Activated CD4-positive, alpha-beta T cell treated with anti-CD3 and anti-CD28 coated beads for 4 hours (primary cell): Measurements from ENCODE around the gene METTL5.
"Not testable (repeated sequence)": the region's sequence is repeated elsewhere in the genome, so short reads cannot be mapped to it uniquely, and the experiment has no call there.

Experiments
- DNase-seq, 2 donors: peaks; one replicate each; pipeline ENCODE4 v3.0.0-alpha.2; 2020

METTL5 gene

GRCh38 chr2:169824373-169825333 is at the start of gene METTL5:
Gene METTL5 (minus strand): TSS chr2:169824905. CDS start chr2:169824597, 308 bp downstream.
- DNase-seq = peak; percentile 70 to 74

DNA sequence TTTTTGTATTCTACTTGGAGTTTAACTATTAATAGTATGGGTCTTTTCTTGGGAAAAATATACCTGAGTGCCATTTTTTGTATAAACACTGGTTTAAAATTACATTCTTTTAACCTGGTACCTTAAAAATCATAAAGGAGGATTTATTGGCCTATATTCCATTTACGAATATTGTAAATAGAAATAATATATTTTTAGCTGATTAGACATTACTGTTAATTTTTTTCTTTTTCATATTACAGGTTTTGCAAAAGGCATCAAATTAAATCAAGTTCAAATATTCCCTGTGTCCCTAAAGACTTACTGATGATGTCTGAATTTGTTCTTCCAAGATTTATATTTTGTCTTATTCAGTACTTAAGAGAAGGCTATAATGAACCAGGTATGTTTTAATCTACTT is 47.3 kb upstream of the METTL5 start:
- DNase-seq = no peak

DNA sequence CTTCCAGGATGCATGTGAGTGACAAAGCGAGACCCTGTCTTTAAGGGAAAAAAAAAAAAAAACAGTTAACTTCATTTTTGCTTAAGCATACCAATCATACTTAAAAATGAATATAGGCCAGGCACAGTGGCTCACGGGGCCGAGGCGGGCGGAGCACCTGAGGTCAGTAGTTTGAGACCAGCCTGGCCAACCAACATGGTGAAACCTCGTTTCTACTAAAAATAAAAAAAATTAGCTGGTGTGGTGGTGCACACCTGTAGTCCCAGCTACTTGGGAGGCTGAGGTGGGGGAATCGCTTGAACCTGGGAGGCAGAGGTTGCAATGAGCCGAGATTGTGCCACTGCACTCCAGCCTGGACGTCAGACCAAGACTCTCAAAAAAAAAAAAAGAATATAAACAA is 46.7 kb upstream of the METTL5 start:
- not testable (repeated sequence) for DNase-seq

DNA sequence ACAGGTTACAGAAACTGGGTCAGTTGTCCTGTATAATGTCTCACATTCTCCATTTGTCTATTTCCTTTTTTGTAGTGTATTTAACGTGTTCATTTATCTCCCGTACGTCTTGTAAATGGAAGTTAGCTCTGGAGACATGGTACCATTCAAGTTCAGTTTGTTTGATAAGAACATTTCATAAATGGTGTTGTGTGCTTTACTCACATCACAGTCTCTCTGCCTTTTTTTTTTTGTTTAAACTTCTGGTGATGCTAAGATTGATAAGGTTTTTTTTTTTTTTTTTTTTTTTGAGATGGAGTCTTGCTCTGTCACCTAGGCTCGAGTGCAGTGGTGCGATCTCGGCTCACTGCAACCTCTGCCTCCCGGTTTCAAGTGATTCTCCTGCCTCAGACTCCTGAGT is 44.2 kb upstream of the METTL5 start:
- no peak for DNase-seq

- DNase-seq = no peak
Measured at GRCh38 chr2:169867579-169867978, 42.9 kb upstream of the METTL5 start.

DNA sequence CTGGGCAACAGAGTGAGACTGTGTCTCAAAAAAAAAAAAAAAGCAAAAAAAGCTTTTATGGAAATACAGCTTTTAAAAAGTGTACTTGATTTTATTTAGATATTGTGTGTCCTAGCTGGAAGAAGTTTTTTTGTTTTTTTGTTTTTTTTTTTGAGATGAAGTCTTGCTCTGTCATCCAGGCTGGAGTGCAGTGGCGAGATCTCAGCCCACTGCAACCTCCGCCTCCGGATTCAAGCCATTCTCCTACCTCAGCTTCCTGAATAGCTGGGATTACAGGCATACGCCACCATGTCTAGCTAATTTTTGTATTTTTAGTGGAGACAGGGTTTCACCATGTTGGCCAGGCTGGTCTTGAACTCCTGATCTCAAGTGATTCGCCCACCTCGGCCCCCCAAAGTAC is 41.5 kb upstream of the METTL5 start:
- DNase-seq = not testable (repeated sequence)

GRCh38 chr2:169865492-169865891 is 40.8 kb upstream of the METTL5 start:
- no peak for DNase-seq

DNA sequence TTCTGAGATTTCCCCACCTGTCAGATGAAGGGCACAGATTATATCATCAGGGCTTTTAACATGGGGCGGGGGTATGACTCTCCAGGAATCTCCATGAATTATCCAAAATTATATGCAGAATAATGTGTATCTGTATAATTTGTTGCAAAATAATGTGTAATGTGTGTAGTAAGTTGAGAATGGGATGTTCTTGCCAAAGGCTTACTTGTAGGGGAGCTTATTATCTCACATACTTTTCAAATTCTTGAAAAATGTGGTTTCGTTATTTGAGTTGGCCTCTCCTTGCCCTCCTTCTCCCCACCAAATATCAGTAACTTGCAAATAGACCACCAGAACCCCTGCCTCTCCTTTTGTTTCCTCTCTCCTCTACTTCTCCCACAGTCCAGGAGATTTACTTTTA is 38.1 kb upstream of the METTL5 start:
- no peak for DNase-seq

DNA sequence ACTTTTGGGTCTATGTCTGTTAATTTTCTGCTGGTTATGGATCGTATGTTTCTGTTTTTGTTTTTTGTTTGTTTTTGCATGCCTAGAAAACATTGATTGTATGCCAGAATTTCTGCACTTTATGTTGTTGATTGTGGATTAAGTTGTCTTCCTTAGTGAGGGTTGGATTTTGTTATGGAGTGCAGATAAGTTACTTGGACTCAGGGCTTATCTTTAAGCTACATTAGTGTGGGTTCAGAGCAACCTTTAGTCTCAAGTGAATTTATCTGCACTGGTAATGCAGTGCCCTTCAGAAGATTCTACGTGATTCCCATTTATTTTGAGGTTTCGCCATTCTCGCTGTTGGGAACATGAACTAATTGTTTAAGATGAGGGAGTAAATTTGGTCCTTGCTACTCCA is 35.4 kb upstream of the METTL5 start:
- no peak for DNase-seq

DNA sequence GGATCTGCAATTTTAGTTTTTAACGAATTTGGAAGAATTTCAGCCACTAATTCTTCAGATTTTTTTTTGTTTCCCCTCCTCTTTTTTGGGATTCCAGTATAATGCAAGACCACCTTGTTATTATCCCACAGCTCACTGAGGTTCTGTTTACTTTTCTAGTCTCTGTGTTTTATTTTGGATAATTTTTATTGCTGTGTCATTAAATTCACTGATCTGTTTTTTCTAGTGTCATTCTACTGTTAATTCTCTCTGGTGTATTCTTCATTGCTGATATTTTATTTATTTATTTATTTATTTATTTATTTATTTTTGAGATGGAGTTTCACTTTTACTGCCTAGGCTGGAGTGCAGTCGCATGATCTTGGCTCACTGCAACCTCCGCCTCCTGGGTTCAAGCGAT is 34.7 kb upstream of the METTL5 start:
- no peak for DNase-seq

- not testable (repeated sequence) for DNase-seq
Measured at GRCh38 chr2:169855281-169856258, 30.9 kb upstream of the METTL5 start.

GRCh38 chr2:169853041-169853668 is 28.4 kb upstream of the METTL5 start:
- no peak for DNase-seq

- DNase-seq = no peak
Measured at GRCh38 chr2:169849710-169850109, 25.0 kb upstream of the METTL5 start.

GRCh38 chr2:169848959-169849693 is 24.4 kb upstream of the METTL5 start:
- DNase-seq = not testable (repeated sequence)

DNA sequence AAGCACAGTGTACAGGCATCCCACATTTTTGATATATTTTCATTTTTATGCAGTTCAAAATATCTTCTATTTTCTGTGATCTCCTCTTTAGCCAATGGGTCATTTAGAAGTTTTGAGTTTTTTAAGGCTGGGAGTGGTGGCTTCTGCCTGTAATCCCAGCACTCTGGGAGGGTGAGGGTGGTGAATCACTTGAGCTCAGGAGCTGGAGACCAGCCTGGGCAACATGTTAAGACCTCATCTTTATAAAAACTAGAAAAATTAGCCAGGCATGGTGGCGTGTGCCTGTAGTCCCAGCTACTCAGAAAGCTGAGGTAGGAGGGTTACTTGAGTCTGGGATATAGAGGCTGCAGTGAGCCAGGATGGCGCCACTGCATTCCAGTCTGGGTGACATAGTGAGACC is 20.3 kb upstream of the METTL5 start:
- DNase-seq = no peak

GRCh38 chr2:169841625-169842024 is 16.9 kb upstream of the METTL5 start:
- DNase-seq = not testable (repeated sequence)

GRCh38 chr2:169840747-169841142 is 16.0 kb upstream of the METTL5 start:
- DNase-seq = no peak

DNA sequence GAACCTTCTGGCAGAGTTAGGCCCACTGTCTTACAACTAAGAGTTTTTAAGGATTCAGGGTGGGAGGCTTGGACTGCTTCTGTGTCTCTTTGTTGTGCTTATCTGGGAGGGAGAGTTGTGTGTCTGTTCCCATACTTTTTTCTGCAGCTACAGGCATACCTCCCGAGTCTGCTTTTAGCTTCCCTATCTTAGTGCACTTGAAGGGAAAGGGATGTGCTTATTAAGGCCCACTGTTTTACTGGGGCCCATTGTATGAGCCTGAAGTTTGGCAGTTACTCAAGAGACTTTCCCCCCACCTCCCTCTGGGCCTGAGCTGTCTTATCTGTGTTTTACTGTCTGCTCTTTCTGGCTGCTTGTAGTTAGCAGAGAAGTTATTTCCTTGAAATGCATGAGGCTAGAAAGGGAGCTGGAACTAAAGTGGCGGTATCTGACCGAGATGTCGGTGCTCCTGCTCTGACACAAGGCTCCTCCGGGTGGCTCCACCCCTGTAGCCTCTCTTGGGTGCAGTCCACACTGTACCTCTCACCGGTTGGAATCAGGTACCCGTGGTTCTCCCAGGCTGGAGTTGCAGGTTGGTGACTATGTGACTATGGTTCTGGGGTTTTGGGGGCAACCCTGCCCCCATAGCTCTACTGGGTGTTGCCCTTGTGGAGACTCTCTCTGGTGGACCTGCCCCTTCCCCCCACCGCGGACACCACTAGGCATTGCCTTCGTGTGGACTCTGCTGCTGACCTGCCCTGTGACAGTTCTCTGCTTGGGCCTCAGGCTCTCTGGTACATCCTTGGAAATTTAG is 15.4 kb upstream of the METTL5 start:
- DNase-seq = no peak

- DNase-seq = no peak
Measured at GRCh38 chr2:169838743-169839489, 14.2 kb upstream of the METTL5 start.

- DNase-seq = no peak
Measured at GRCh38 chr2:169834401-169834800, 9.7 kb upstream of the METTL5 start.
